Measurements from ENCODE around the gene RAB11FIP3. TPM values are rescaled to one million over a fixed set of nuclear protein-coding genes. Genes with fewer than 3 reads are reported as not detected.

RAB11FIP3 gene
- total and polyA plus RNA-seq, 2 of the 13 experiments (the other 11 are each of a cell fraction or from before 2014, with no cell fraction given), result 34.3 to 57.6 TPM

- intact Hi-C loops (cut with micrococcal nuclease; ENCODE audit: unreplicated experiment), result no loop called here
Observed at GRCh38 chr16:556474-557173, 131.2 kb downstream of the RAB11FIP3 start.

GRCh38 chr16:557463-558297 lies 132.2 kb downstream of the RAB11FIP3 start:
- no peaks in the 10 kb centered on the region for H3K36me3 ChIP-seq (replicated peaks in 1 of 2; ENCODE audit: control insufficient read depth in 1 of 2, insufficient read depth in 2 of 2, low read length in 2 of 2)
- in situ Hi-C loops (cut with HindIII; ENCODE audit: extremely low pct_ligation_motif_present, low pct_unique_long_range_greater_than_20kb) (no loop called here), intact Hi-C loops (cut with micrococcal nuclease; ENCODE audit: unreplicated experiment) (no loop called here)
- no peaks in the 10 kb centered on the region for H4K20me1 ChIP-seq (ENCODE audit: insufficient read depth, low read length)
- H3K27ac ChIP-seq (ENCODE audit: extremely low read length, insufficient read depth, low read length), result peak overlapping the region; percentile 43
- H3K9ac ChIP-seq (ENCODE audit: insufficient read depth, low read depth, low read length), result no peak overlapping the region; the same call in 1 of the 2 replicates
- peak overlapping the region; percentile 85 for H3K4me2 ChIP-seq (ENCODE audit: low read depth, low read length)
- no TSS peak for BruUV-seq (replicated peaks)
- ATAC-seq, result peak; percentile 2
- H3K79me2 ChIP-seq (ENCODE audit: insufficient read depth, low read length), result no peaks in the 10 kb centered on the region
- no peak for DNase-seq (ENCODE audit: low spot score)
- no peak overlapping the region for H2AFZ ChIP-seq (ENCODE audit: low read length)
- H3K9me3 ChIP-seq (ENCODE audit: low read length), result no peaks in the 10 kb centered on the region
- H3K27me3 ChIP-seq (ENCODE audit: control insufficient read depth in 1 of 2, insufficient read depth in 2 of 2, low read length in 2 of 2), result peaks cover 11 to 34% of the 10 kb centered on the region in 2 experiments; a peak in 4 of 5 replicates
- ChIA-PET POLR2A (interaction anchor here (0.8 to 2.3 kb wide), 8 partner anchors 9 to 155 kb away, joined by 3 to 17 read pairs (median 5); partner anchors contain the start of gene NHLRC4), CTCF (ENCODE audit: low intra/inter-chr PET ratio, low total read pairs) (no interaction called here)
- H3K4me1 ChIP-seq (ENCODE audit: insufficient read depth, low read length), result peaks cover 76% of the 10 kb centered on the region
- TF ChIP-seq ZBTB33 (CRISPR knock-in tag; IDR thresholded peaks at IDR 0.05), result peak; percentile 57
- TF ChIP-seq, protein P1, sequence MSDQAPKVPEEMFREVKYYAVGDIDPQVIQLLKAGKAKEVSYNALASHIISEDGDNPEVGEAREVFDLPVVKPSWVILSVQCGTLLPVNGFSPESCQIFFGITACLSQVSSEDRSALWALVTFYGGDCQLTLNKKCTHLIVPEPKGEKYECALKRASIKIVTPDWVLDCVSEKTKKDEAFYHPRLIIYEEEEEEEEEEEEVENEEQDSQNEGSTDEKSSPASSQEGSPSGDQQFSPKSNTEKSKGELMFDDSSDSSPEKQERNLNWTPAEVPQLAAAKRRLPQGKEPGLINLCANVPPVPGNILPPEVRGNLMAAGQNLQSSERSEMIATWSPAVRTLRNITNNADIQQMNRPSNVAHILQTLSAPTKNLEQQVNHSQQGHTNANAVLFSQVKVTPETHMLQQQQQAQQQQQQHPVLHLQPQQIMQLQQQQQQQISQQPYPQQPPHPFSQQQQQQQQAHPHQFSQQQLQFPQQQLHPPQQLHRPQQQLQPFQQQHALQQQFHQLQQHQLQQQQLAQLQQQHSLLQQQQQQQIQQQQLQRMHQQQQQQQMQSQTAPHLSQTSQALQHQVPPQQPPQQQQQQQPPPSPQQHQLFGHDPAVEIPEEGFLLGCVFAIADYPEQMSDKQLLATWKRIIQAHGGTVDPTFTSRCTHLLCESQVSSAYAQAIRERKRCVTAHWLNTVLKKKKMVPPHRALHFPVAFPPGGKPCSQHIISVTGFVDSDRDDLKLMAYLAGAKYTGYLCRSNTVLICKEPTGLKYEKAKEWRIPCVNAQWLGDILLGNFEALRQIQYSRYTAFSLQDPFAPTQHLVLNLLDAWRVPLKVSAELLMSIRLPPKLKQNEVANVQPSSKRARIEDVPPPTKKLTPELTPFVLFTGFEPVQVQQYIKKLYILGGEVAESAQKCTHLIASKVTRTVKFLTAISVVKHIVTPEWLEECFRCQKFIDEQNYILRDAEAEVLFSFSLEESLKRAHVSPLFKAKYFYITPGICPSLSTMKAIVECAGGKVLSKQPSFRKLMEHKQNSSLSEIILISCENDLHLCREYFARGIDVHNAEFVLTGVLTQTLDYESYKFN (CRISPR knock-in tag; conservative IDR thresholded peaks at IDR 0.05), result no peak
- no peak for TF ChIP-seq ARNT (IDR thresholded peaks at IDR 0.05)
- TF ChIP-seq HNF4A (CRISPR knock-in tag; IDR thresholded peaks at IDR 0.05), result no peak
- 0 out of 2 replicates have a peak, but pooled peaks have one; percentile 2 for TF ChIP-seq ZMAT3 (CRISPR knock-in tag; conservative IDR thresholded peaks at IDR 0.05)
- TF ChIP-seq HNRNPL (IDR thresholded peaks at IDR 0.05; ENCODE audit: low read depth, low read length), result peak; percentile 92
- peak; percentile 13 for TF ChIP-seq SRSF1 (optimal IDR thresholded peaks at IDR 0.05; ENCODE audit: low read depth, low read length)
- H3K4me3 ChIP-seq (replicated peaks in 1 of 3; ENCODE audit: insufficient read depth in 1 of 3, low read depth in 2 of 3, low read length in 3 of 3), result peak overlapping the region in 1 of 3 experiments; percentile 67; a peak in 1 of 6 replicates
- no peak for FAIRE-seq
- WGBS (ENCODE audit: low lambda C conversion rate), result 20% methylated on average over 16 of the region's 23 CpGs

More at GRCh38 chr16:556474-557173, 131.2 kb downstream of the RAB11FIP3 start:
- Histone ChIP-seq H3K9ac (ENCODE audit: insufficient read depth, low read depth, low read length) (no peak overlapping the region), H3K79me2 (ENCODE audit: insufficient read depth, low read length) (no peaks in the 10 kb centered on the region), H3K36me3 (replicated peaks in 1 of 2; ENCODE audit: control insufficient read depth in 1 of 2, insufficient read depth in 2 of 2, low read length in 2 of 2) (peaks cover 0 to under 1% of the 10 kb centered on the region in 2 experiments; a peak in 1 of 5 replicates), H3K27me3 (ENCODE audit: control insufficient read depth in 1 of 2, insufficient read depth in 2 of 2, low read length in 2 of 2) (peaks cover 6 to 24% of the 10 kb centered on the region in 2 experiments; a peak in 4 of 5 replicates), H4K20me1 (ENCODE audit: insufficient read depth, low read length) (no peaks in the 10 kb centered on the region), H3K4me2 (ENCODE audit: low read depth, low read length) (no peak overlapping the region), H3K4me1 (ENCODE audit: insufficient read depth, low read length) (peaks cover 74% of the 10 kb centered on the region), H2AFZ (ENCODE audit: low read length) (no peak overlapping the region), H3K9me3 (ENCODE audit: low read length) (no peaks in the 10 kb centered on the region), H3K27ac (ENCODE audit: extremely low read length, insufficient read depth, low read length) (no peak overlapping the region), H3K4me3 (replicated peaks in 1 of 3; ENCODE audit: insufficient read depth in 1 of 3, low read depth in 2 of 3, low read length in 3 of 3) (no peak overlapping the region)
- ATAC-seq (no peak), DNase-seq (ENCODE audit: low spot score) (no peak), FAIRE-seq (no peak)
- 75% methylated on average over 19 of the region's 32 CpGs for WGBS (ENCODE audit: low lambda C conversion rate)
- ChIA-PET CTCF (ENCODE audit: low intra/inter-chr PET ratio, low total read pairs) (no interaction called here), POLR2A (interaction anchor here (2.3 kb wide), 1 partner anchor 10 kb away, joined by 10 read pairs; the partner anchor contains the start of gene NHLRC4)
- no peak for TF ChIP-seq ZNF598 (CRISPR knock-in tag; IDR thresholded peaks at IDR 0.05; ENCODE audit: borderline replicate concordance)
- TF ChIP-seq ZNF263 (CRISPR knock-in tag; IDR thresholded peaks at IDR 0.05), result peak; percentile 66
- TF ChIP-seq RFXANK (CRISPR knock-in tag; IDR thresholded peaks at IDR 0.05), result no peak
- no peak for TF ChIP-seq MAF1 (CRISPR knock-in tag; IDR thresholded peaks at IDR 0.05; ENCODE audit: borderline replicate concordance)
- no peak for TF ChIP-seq STAT5B (CRISPR knock-in tag; IDR thresholded peaks at IDR 0.05)
- in situ Hi-C loops (cut with HindIII; ENCODE audit: extremely low pct_ligation_motif_present, low pct_unique_long_range_greater_than_20kb), result no loop called here
- BruUV-seq (replicated peaks), result no TSS peak
